ENCODE data around the gene KIF26B.
"Not testable (repeated sequence)": the region's sequence is repeated elsewhere in the genome, so short reads cannot be mapped to it uniquely, and the experiment has no call there.

The KIF26B gene

DNA sequence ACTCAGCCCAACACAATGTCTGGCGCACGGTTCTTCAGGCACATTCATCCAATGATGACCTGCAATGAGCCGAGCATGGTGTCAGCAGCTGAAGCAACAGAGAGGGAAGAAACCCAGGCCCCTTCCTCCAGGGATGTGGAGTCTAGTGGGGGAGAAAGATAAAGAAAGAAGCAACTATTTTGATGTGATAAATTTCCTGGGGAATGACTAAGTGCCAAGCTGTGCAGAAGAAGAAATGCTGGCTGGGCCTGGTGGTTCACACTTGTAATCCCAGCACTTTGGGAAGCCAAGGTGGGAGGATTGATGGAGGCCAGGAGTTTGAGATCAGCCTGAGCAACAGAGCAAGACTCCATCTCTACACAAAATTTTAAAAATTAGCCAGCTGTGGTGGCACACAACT is 561.8 kb downstream of the KIF26B start:
- DNase-seq: no peak

DNA sequence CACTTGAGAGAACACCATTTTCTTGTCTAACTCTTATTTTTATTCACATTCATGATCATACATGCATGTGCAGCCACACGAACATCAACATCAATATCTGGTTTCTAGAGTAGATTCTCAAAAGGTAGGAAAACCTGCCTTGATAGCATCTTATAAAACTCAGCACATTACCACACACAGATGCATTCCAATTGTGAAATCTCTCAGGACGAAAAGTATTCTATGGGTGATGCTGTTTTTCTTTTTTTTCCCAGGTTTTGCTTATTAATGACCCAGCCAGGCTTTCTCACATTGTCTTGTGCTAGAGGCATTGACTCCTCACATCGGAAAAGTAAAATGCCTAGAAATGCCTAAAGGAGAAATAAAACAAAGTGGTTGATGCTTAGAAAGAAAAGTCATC is 562.8 kb downstream of the KIF26B start:
- DNase-seq: no peak

DNA sequence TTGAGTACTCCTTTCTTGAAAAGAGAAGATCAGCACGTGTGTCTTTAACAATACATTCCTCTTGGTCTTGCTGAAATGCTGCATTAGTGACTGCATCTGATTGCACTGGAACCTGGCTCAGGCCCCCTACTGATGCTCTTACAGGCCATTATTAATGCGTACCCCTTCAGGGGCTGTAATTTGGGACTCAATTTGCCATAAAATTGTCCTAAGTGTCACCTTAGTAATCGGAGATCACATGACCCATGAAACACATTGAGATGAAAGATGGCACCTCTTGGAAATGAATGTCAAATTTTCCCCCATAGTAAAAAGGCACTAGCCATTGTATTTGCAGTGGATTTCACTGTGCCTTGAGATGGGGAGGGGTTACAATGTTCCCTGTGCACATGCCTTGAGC is 563.3 kb downstream of the KIF26B start:
- DNase-seq: peak; percentile 86

DNA sequence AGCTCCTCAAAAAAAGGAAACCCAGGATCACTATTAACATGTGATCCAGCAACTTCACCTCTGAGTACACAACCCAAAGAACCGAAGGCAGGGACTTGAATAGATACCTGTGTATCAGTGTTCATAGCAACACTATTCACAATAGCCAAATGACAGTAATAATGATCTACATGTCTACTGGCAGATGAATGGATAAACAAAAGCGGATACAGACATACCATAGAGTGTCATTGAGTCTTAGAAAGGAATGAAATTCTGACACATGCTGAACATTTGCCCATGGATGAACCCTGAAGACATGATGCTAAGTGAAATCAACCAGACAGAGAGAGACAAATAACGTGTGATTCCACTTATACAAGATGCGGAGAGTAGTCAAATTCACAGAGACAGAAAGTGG is 564.2 kb downstream of the KIF26B start:
- DNase-seq: no peak

DNA sequence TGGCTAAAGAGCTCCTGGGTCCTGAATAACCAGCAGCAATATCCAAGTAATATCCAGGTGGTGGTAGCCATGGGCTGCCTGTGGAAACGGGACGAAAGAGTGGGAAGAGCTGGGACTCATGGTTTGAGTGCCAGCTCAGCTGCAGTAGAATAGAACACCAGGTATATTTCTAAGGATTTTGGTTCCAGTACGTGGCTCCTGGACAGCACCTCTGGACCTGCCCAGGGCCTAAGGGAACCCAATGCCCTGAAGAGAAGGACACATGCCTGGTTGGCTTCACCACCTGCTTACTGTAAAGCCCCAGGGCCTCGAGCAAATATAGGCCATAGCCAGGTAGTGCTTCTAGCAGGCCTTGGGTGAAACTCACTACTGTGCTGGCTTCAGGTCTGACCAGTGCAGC is 566.7 kb downstream of the KIF26B start:
- DNase-seq: no peak

DNA sequence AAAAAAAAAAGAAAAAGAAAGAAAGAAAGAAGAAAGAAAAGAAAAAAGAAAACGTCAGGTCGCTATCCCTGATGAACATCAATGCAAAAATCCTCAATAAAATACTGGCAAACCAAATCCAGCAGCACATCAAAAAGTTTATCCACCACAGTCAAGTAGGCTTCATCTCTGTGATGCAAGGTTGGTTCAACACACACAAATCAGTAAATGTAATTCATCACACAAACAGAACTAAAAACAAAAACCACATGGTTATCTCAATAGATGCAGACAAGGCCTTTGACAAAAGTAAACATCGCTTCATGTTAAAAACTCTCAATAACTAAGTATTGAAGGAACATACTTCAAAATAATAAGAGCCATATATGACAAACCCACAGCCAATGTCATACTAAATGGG is 573.2 kb downstream of the KIF26B start:
- not testable (repeated sequence) for DNase-seq

DNA sequence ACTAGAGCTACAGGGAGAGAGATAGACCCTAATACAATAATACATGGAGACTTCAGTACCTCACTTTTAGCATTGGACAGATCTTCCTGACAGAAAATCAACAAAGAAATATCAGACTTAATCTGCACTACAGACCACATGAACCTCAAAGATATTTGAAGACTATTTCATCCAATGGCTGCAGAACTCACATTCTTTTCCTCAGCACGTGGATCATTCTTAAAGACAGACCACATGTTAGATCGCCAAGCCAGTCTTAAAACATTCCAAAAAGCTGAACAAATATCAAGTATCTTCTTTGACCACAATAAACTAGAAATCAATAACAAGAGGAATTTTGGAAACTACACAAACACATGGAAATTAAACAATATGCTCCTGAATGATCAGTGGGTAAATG is 576.0 kb downstream of the KIF26B start:
- DNase-seq: no peak

DNA sequence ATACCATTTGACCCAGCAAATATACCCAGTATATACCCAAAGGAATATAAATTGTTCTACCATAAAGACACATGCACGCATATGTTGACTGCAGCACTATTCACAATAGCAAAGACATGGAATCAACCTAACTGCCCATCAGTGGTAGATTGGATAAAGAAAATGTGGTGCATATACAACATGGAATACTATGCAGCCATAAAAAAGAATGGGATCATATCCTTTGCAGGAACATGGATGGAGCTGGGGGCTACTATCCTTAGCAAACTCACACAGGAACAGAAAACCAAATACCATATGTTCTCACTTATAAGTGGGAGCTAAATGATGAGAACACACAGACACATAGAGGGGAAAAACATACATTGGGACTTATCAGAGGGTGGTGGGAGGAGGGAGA is 585.6 kb downstream of the KIF26B start:
- not testable (repeated sequence) for DNase-seq

DNA sequence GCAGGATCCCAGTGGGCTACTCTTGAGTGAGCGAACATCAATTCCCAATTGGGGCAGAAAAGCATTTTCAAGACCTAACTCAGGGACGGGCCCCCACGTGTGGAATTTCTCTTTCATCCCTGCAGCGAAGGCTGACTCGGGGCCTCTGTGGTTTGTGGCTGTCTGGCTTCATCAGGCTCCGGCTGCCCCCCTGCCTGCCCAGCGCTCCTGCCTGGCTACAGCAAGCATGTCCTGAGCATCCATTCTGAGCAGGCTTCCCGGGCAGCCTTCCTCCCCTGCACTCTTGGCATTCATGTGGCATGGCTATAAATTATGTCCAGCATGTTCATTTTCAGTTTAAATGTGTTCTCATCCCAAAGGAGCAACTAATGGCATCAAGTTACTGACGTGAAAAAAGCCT is 588.1 kb downstream of the KIF26B start:
- peak; percentile 78 for DNase-seq

DNA sequence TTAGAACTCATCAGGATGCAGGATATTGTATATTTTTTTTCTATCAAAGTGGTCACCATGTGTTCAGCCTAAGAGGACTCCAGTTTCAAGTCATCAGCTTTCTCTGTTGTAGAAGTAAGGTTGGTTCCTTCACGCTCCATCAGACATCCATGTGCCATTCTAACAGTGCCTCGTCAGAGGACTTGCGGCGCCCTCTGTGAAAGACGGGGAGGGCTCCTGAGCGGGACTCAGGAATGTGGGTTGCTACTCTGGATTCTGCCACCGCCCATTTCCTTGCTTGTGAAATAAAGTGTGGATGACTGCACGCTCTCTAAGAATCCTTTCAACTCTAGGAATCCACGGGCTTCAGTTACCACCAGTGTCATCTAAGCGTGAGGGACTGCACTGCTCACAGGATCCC is 593.5 kb downstream of the KIF26B start:
- no peak for DNase-seq

DNA sequence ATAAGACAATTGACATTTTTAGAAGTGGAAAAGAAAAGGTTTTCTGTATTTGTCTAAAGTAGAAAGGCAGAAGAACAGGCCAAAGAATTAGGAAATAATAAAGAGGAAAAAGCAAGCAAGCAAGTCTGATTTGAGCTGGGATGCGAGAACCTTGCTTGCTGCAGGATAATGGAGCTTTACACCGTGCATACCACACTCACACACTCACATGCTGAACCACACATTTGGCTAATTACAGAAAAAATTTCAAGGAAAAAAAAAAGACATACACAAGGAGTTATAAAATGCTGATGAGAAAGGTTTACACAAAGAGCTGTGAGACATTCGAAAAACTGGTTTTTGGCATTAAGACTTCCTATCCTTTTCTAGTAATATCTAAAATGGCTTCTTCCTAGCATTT is 593.9 kb downstream of the KIF26B start:
- no peak for DNase-seq

DNA sequence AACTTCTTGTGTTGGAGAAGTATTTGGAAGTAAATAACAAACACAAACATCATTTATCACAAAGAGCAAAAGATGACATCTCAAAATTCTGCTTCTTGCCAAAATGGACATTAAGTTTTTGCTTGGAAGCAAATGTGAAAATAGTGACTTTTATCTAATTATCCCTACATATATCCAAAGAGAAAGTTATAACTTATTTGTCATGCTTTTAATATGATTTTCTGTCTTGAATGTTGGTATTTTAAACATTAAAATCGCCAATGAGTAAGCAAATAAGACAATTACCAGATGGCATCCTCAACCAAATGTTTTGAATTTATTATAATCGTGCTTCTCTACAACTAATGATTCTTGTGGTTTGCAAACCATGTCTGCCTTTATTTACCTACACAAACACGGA is 594.3 kb downstream of the KIF26B start:
- DNase-seq: no peak

DNA sequence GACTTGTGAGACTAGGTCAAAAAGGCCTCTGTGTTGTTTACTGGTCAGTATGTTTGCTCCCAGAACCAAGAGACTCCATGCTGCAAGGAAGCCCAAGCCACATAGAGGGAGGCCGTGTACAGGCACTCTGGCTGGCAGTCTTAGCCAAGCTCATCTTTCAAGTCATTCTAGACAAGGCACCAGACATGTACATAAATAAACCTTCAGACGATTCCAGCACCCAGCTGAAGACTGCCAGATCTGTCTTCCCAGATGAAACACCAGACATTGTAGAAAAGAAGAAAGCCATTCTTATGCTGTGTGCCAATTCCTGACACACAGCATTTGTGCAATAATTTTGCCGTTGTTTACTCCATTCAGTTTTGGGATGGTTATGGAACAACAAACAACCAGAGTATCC is 595.5 kb downstream of the KIF26B start:
- no peak for DNase-seq

DNA sequence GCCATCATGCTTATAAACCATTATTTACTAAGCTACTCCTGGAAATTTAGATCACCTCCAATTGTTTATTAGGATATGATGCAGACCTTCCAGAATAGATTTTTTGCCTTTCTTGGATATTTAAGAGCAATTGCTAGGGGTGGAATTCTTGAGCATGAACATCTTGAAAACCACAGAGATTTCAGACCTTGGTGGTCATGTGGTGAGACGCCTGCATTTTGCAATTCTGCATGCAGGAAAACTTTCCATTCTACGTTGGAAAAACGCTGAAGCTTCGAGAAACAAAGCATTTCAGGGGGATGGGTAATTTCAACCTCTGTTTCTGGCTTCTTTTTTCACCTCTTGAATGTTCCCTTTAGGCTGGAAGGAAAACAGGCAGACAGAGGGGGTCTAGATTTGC is 596.3 kb downstream of the KIF26B start:
- no peak for DNase-seq

DNA sequence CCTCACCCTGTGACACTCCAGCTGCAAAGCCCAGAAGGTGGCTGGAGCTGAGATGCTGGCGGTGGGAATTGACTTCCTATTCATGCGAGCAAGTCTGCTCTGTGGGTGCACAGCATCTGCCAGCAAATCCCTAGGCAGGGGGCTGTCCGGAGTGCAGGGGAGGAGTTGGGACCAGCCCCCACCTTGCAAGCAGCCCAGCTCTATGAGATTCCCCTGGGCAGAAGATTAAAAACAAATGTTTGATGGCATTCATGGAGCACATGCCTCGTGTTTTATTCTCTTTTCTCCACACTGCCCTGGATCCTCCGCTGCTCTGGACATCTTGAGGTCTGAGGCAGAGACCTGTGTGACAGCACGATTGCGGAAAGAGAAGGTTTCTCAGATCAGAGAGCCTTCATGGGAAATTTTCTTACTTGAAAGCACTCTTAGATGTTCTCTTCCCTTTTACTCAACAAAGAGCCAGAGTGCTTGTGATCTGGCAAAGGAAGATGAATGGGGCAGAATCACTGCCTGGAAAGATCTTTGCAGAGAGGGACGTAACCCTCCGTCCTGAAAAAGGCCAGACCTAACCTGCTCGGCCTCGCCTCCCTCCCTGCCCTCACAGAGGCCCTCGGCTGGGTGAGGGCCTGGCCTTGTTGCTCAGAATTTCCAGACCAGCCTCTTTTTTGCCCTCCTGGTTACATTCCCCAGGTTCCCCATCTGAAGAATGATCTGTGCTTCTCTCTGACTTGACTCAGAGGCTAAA is 597.1 kb downstream of the KIF26B start:
- DNase-seq: no peak

DNA sequence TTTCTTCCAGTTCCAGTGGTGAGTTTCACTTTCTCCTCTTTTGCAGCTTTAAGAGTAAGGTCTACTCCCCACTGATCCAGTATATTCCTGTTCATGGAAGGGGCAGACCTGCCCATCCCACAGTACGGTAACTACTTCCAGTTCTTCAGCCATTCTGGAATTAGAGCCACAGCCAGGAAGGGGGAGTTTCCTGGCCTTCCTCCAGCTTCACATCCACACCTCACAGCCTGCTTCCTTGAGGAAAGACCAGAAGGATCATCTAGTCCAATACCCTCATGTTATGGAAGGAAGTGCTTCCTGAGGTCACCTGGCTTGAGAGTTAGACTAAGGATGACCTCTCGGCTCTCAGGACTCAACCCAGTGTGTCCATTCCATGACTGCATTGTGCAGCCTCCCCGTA is 597.8 kb downstream of the KIF26B start:
- DNase-seq: peak; percentile 20

DNA sequence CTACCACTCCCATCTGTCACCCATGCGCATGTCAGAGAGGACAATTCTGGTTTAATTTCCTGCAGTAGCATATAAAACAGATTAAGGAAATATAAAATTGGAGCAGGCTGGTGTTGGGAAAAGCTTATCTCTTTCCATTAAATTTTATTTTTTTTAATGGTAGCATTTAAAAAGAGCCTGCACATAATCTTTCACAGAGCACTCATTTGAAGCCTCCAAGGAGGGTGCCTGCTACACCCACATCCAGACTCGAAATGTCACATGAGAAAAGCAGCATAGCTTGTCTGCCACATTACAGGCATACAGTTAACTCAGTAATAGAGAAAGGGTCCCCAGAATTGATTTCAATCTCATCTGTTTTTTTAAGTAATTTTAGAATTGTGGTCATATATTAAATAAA is 599.0 kb downstream of the KIF26B start:
- DNase-seq: no peak

DNA sequence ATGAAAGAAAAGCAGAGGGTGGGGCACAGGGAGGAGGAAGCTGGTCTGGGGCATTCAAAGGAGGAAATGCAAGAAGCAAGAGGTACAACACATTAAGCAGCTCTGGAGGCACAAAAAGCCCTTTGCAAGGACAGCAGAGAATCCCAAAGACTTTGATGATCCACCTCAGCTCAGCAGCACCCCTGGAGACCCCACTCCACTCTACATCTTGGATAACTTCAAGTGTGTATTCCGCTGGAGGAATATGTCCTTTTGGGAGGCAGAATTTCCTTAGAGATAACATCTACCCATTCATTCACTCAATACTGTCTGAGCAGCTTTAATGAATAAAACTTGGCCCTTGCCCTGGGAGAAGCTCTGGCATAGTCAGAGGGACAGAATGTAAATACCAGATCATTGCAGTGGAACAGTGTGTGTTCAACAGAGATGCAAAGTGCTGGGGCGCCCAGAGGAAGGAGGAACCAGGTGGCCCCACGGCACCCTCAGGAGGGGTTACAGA is 599.7 kb downstream of the KIF26B start:
- DNase-seq: no peak

All from NCI-H69 (cell line).